Fibroblast of skin of abdomen (primary cell): Measurements from ENCODE around the gene DOCK6. TPM values are rescaled to one million over a fixed set of nuclear protein-coding genes. Genes with fewer than 3 reads are reported as not detected.

ENCODE experiments used
- DNase-seq: peaks from one replicate; pipeline ENCODE4 v3.0.0-alpha.2; 2013
- polyA plus RNA-seq, 2 experiments: library from polyadenylated mRNA; unstranded; fragments of 120-200 nt; gene quantifications; one replicate each; pipeline ENCODE4 v1.2.1, GENCODE V29; 2013; ENCODE audit not compliant: insufficient read length in 2 of 2

Gene DOCK6
- polyA plus RNA-seq (2013, experiment 1 of 2; ENCODE audit: insufficient read length): 18.6 TPM
- polyA plus RNA-seq (2013, experiment 2 of 2; ENCODE audit: insufficient read length): 19.7 TPM

- DNase-seq: peak; percentile 25
These were observed at the start of gene DOCK6 for GRCh38 chr19:11261971-11262839. DOCK6 (minus strand) TSS chr19:11262524; CDS start chr19:11262440, 84 bp downstream.

GRCh38 chr19:11306337-11306736 is 44.0 kb upstream of the DOCK6 start:
- DNase-seq: no peak

GRCh38 chr19:11304936-11305335 is 42.6 kb upstream of the DOCK6 start:
- no peak for DNase-seq

- no peak for DNase-seq
These were observed 38.4 kb upstream of the DOCK6 start for GRCh38 chr19:11300811-11301120.

GRCh38 chr19:11299946-11300810 is 37.9 kb upstream of the DOCK6 start:
- DNase-seq: no peak

GRCh38 chr19:11296264-11296663 is 33.9 kb upstream of the DOCK6 start:
- DNase-seq: no peak

- no peak for DNase-seq
These were observed 33.4 kb upstream of the DOCK6 start, which contains the start of gene TSPAN16 for GRCh38 chr19:11295665-11296245. TSPAN16 (plus strand) TSS chr19:11296160; CDS start chr19:11296298, 138 bp downstream.

- DNase-seq: no peak
These were observed 32.9 kb upstream of the DOCK6 start for GRCh38 chr19:11295180-11295579.

GRCh38 chr19:11293433-11294389 is 31.4 kb upstream of the DOCK6 start:
- DNase-seq: peak; percentile 89

GRCh38 chr19:11291991-11292390 is 29.7 kb upstream of the DOCK6 start:
- DNase-seq: no peak

- no peak for DNase-seq
These were observed 29.1 kb upstream of the DOCK6 start for GRCh38 chr19:11291415-11291814.

GRCh38 chr19:11290256-11290655 is 27.9 kb upstream of the DOCK6 start:
- no peak for DNase-seq

- no peak for DNase-seq
These were observed 26.0 kb upstream of the DOCK6 start for GRCh38 chr19:11288349-11288748.

- DNase-seq: peak; percentile 55
These were observed 24.1 kb upstream of the DOCK6 start for GRCh38 chr19:11286312-11286974.

GRCh38 chr19:11284515-11284914 is 22.2 kb upstream of the DOCK6 start:
- DNase-seq: no peak

- no peak for DNase-seq
These were observed 19.2 kb upstream of the DOCK6 start for GRCh38 chr19:11281356-11282049.

- no peak for DNase-seq
These were observed 17.3 kb upstream of the DOCK6 start for GRCh38 chr19:11279505-11280236.

- DNase-seq: no peak
These were observed 16.3 kb upstream of the DOCK6 start for GRCh38 chr19:11278670-11279069.

- DNase-seq: no peak
These were observed 12.3 kb upstream of the DOCK6 start for GRCh38 chr19:11274533-11275086.
